HS-27A (cell line): ENCODE results near the gene NLRP6.
"Not testable (repeated sequence)": the region's sequence is repeated elsewhere in the genome, so short reads cannot be mapped to it uniquely, and the experiment has no call there.

ENCODE experiments used
- DNase-seq: peaks from one replicate; pipeline ENCODE4 v3.0.0-alpha.2; 2012; ENCODE audit warnings: low read depth, missing footprints

Gene NLRP6

DNA sequence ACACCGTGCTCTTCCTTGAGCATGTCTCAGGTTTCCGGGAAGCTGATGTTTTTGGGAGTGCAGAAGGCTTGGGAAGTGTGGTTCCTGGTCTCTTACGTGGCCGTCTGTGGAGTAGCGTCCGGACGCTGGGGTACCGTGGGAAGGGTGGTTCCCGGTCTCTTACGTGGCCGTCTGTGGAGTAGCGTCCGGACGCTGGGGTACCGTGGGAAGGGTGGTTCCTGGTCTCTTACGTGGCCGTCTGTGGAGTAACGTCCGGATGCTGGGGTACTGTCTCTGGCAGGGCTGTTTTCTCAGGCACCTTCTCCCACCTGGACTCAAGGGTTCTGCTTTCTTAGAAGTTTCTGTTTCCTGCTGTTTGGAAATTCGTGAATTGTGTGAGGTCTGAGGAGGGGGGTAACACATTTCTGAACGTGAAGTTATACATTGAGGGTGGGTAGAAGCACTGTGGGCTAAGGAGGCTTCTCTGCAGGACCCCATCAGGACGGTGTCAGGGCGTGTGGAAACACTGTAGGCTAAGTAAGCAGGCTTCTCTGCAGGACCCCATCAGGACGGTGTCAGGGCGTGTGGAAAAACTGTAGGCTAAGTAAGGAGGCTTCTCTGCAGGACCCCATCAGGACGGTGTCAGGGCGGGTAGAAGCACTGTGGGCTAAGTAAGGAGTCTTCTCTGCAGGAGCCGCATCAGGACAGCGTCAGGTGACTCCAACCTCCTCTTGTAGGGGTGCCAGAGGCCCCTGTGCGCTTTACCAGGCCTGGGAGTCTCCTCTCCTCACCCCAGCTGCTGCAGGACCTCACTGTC lies 47.8 kb downstream of the NLRP6 start:
- DNase-seq: no peak

DNA sequence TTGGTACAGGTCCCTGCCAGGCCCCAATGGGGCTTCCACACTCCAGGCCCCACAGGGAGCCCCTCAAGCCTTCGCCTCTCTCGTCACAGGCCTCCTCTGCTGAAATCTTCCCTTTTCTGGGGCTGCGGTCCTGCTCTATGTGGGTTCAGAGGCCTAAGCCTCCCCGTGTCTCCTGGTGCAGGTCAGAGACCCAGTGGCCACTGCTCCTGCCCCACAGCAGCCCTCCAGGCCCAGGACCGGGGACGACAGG lies 48.3 kb downstream of the NLRP6 start:
- DNase-seq: no peak

DNA sequence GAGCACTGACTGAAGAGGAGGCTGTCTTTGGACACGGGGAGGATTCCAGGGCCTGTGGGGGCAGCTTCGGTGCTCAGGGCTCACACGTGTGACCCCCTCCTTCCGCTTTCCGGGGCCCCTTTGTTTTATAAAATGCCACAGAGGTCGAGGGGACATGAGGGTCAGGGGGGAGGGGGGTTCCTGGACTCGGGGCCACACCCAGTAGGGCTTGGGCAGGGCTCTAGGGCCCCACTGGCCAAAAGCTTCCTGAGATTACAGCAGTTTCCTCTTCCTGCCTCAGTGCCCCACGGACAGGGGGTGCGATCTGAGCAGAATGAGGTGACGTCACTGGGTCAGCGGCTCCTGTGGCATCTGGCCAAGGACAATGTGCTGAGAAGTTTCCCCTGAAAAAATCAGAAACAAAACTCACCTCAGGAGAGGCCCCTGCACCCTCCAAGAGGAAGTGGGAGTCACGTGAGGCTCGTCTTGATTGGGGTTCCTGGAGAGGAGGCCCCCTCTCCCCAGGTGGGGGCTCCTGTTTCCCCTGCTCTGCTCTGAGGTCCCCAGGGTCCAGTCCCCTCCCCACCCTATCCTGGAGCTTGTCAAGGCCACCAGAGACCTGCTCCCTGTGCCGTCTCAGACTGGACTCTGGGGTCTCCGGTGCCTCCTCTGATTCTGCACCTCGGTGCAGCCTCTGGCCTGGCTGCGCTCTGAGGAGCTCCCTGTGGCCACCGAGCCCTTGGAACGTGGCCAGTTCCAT lies 48.8 kb downstream of the NLRP6 start:
- DNase-seq: no peak

DNA sequence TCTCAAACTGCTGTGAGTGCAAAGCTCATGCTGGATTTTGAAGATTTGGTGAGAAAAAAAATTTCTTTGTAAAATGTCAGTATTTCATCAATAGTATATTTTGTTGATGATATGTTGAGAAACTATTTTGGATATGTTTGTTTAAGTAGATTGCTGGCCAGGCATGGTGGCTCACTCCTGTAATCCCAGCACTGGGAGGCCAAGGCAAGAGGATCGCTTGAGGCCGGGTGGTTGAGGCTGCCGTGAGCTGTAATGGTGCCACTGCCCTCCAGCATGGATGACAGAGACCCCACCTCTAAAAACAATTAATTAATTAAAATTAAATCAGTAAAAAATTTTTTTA lies 49.3 kb downstream of the NLRP6 start:
- DNase-seq: no peak

DNA sequence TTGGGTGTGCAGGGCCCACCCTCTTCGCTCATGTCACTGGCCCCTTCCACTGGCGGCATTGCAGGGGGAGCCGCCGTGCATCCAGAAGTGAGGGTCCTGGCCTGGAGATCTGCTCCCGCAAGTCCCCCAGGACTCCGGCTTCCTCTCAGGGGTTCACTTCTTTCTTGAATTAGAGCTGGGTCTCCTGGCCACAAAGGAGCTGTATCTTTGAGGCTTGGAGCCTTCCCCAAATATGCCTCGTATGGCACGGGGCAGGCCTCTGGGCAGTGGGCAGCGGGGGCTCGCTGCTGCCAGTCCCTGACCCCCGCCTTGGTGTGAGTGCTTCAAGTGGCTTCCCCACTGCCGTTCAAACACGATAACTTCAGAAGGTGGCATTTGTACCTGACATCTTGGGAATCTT lies 49.8 kb downstream of the NLRP6 start:
- no peak for DNase-seq

DNA sequence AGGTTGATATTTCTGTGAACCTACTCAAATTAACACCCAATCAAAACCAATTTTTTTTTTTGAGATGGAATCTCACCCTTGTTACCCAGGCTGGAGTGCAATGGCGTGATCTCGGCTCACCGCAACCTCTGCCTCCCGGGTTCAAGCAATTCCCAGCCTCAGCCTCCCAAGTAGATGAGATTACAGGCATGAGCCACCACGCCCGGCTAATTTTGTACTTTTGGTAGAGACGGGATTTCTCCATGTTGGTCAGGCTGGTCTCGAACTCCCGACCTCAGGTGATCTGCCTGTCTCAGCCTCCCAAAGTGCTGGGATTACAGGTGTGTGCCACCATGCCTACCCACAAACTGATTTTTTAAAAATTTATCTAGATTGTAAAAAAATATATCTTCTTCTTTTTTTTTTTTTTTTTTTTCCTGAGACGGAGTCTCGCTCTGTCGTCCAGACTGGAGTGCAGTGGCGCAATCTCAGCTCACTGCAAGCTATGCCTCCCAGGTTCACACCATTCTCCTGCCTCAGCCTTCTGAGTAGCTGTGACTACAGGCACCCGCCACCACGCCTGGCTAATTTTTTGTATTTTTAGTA lies 50.4 kb downstream of the NLRP6 start:
- DNase-seq: not testable (repeated sequence)

DNA sequence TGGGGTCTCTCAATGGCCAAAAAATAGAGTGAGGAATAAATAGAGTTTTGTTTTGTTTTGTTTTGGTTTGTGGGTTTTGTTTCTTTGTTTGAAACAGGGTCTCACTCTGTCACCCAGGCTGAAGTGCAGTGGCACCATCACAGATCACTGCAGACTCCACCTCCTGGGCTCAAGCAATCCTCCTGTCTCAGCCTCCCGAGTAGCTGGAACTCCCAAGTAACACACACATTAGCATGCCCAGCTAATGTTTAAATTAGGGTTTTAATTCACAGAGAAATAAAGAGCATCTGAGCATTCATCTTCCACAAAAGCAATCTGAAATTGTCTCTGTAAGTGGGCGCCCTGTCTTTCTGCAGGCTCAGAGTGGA lies 51.7 kb downstream of the NLRP6 start:
- no peak for DNase-seq

DNA sequence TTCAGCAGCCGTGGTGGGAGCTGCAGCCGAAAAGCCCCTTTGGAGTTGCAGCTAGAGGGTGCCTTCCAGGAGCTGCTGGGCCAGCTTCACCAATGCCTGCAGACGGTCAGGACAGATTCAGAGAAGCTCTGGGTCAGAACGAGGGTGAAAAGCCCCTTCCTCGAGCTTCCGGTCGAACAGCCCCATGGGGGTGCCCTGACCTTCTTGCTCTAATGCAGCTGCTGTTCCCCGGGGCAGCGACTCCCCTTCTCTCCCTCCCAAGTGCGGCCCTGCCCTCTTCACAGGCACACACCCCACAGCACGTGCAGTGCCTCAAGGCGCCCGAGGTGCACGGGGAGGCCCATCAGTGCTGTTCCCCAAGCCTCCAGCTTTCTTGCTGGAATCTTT lies 52.1 kb downstream of the NLRP6 start:
- no peak for DNase-seq

DNA sequence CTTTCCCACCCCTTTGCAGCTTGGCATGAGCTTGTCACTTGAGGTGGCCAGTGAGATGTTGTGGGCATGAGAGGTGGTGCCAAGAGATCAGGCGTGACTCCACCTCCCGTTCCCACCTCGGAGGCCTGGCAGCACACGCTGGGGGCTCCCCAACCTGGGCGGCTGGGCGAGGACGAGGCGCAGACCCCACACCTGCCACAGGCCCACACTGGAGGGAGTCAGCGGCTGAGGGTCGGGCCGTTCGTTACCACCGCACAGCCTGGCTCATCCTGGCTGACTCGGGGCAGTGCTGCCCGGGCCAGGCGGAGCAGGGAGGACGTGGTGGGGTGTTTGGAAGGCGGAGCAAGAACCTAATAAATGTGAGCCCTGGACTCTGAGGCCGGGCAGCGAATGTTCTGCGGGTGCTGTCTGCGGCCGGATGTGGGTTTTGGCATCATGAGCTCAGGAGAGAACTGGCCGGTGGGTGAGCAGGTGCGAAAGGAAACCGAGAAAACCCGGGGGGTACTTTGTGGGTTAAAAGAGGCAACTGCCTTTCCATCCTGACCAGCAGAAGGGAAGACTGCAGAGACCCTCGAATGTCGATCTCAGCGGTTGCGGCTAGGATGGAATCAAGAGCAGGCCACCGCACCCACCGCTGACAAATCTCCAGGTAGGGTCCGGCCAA lies 52.6 kb downstream of the NLRP6 start:
- no peak for DNase-seq

DNA sequence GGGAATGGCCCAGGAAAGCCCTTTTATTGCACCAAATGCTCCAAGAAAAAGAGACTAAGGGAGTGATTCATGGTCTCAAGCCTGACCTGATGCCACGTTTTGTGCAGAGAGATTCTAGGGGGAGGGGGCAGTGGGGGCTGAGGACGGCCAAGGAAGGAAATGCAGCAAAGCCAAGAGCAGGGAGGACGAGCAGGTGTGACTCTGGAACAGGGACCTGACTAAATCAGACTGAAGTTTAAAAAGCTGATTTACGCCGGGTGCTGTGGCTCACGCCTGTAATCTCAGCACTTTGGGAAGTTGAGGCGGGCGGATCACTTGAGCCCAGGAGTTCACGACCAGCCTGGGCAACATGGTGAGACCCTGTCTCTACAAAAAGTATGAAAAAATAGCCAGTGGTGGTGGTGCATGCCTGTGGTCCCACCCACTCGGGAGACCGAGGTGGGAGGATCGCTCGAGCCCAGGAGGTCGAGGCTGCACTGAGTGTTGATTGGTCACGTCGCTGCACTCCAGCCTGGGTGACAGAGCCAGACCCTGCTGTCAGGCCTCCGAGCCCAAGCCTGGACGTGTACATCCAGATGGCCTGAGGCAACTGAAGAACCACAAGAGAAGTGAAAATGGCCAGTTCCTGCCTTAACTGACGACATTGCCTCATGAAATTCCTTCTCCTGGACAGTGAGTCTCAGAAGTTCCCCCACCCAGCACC lies 53.3 kb downstream of the NLRP6 start:
- no peak for DNase-seq

DNA sequence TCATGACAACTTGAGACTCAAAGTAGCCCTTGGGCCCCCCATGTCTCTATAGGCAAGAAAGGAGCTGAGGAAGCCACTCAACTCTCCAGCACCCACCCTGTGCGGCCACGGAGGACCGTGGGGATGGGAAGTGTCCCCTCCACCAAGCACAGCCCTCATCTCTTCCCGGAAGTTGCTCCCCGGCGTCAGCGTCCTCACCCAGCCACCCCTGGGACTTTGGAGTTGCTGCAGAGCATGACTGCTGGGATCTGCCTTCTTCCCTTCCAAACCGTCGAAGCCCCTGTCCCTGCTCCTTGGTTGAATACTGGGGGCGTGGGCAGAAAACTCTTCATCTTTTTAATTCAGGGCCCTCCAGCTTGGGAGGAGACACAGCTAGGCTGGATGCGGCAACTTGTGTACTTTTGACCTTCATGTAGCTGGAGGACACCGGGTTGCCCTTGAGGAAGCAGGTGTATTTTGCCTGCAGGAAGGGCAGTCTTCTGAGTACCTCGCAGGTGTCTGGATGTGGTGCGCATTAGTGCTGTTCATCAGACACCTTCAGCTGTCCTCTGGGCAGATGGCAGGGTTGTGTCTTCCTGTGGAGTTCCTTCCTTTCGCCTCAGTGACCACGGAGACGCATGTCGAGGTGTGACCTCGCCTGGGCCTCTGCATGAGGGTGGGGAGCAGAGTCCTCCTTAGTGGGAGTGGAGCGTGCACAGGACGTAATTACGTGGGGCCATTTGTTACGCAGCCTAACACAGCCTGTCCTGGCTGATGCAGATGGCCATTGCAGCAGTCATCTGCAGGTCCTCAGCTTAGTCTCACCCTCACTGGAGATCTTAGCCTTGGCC lies 54.7 kb downstream of the NLRP6 start:
- no peak for DNase-seq

DNA sequence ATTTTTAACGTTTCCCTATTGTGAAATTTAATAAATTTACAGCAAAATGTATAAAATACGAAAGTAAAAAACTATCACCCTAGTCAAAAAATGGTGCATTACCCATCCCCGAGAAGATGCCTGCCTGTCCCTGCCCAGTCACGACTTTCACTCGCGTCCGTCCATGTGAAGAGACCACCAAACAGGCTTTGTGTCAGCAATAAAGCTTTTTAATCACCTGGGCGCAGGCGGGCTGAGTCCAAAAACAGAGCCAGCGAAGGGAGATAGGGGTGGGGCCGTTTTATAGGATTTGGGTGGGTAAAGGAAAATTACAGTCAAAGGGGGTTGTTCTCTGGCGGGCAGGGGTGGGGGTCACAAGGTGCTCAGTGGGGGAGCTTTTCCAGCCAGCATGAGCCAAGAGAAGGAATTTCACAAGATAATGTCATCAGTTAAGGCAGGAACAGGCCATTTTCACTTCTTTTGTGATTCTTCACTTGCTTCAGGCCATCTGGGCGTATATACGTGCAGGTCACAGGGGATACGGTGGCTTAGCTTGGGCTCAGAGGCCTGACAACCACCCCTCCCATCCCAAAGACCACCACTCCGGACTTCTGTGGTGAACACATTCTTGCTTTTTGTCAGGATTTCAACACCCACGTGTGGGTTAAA lies 55.5 kb downstream of the NLRP6 start:
- not testable (repeated sequence) for DNase-seq

DNA sequence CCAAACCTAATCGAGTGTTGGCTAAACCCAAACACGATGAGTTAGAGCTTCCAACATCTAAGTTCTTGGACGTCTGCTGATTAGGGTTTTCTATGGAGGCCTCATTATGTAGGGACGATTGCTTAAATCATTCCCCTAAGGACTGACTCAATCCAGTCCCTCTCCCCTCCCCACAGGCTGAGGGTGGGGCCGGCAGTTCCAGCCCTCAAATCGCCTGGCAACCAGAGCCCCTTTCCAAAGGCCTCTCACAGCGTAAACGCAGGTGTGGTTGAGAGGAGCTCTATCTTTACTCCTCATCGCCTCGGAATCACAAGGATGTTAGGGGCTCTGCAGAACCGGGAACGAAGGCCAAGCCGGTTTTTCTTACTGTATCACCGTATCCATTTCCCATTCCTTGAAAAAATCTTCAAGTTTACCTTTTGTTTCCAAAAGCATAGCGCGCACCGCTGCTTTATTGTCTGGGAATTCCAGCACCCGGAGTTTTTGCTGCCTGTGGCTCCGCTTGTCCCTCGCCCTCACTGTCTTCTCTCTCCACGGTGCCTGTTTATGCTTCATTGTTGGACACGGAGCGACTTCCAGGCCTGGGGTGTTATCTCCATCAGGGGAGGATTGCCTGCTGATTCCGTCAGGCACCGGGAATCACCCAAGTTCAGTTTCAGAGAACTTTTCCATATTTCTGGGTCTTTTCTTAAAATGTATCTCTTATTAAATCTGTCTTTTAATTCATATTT lies 56.2 kb downstream of the NLRP6 start:
- DNase-seq: no peak
